ENCODE results near the gene TSC1.
A peak's percentile ranks its signal among the peaks of the same experiment; 100 is the strongest.

The TSC1 gene

GRCh38 chr9:132877824-132878694, 66.4 kb downstream of the TSC1 start, which contains the start of gene AK8 (continued):
- TF ChIP-seq ZNF488 (tag by site-specific recombination; IDR thresholded peaks at IDR 0.05) (no peak), EGR2 (tag by site-specific recombination; IDR thresholded peaks at IDR 0.05; ENCODE audit: low read depth) (no peak), ZNF549 (tag by site-specific recombination; IDR thresholded peaks at IDR 0.05) (no peak), ZNF704 (tag by site-specific recombination; IDR thresholded peaks at IDR 0.05) (no peak), ZNF585B (tag by site-specific recombination; IDR thresholded peaks at IDR 0.05) (no peak), YY2 (tag by site-specific recombination; IDR thresholded peaks at IDR 0.05) (peak; percentile 58), ZNF791 (tag by site-specific recombination; IDR thresholded peaks at IDR 0.05) (no peak), REPIN1 (tag by site-specific recombination; IDR thresholded peaks at IDR 0.05; ENCODE audit: low read depth) (no peak), ZBTB11 (tag by site-specific recombination; conservative IDR thresholded peaks at IDR 0.05; ENCODE audit: low read depth) (0 out of 2 replicates have a peak, but pooled peaks have one; percentile 10), ZNF48 (tag by site-specific recombination; IDR thresholded peaks at IDR 0.05) (no peak), GLIS2 (tag by site-specific recombination; IDR thresholded peaks at IDR 0.05) (peak; percentile 76), ZBTB10 (tag by site-specific recombination; IDR thresholded peaks at IDR 0.05) (0 out of 2 replicates have a peak, but pooled peaks have one; percentile 18), ZBTB48 (tag by site-specific recombination; IDR thresholded peaks at IDR 0.05) (peak; percentile 31; the same call in 1 of the 2 replicates), IKZF3 (tag by site-specific recombination; IDR thresholded peaks at IDR 0.05) (no peak; the same call in 1 of the 2 replicates), ZNF138 (tag by site-specific recombination; IDR thresholded peaks at IDR 0.05; ENCODE audit: borderline replicate concordance) (no peak), KLF10 (tag by site-specific recombination; IDR thresholded peaks at IDR 0.05) (peak; percentile 77; the same call in 1 of the 2 replicates), ZFP3 (tag by site-specific recombination; IDR thresholded peaks at IDR 0.05; ENCODE audit: low read depth) (no peak), ZSCAN18 (tag by site-specific recombination; IDR thresholded peaks at IDR 0.05) (no peak), ZNF792 (tag by site-specific recombination; IDR thresholded peaks at IDR 0.05) (no peak), KLF9 (tag by site-specific recombination; IDR thresholded peaks at IDR 0.05; ENCODE audit: low read depth) (peak; percentile 59), ZNF501 (tag by site-specific recombination; IDR thresholded peaks at IDR 0.05) (no peak), ZBTB44 (tag by site-specific recombination; IDR thresholded peaks at IDR 0.05) (0 out of 2 replicates have a peak, but pooled peaks have one; percentile 46), ZNF423 (tag by site-specific recombination; IDR thresholded peaks at IDR 0.05) (no peak), ZNF624 (tag by site-specific recombination; IDR thresholded peaks at IDR 0.05) (no peak)
- TF ChIP-seq, protein P1, sequence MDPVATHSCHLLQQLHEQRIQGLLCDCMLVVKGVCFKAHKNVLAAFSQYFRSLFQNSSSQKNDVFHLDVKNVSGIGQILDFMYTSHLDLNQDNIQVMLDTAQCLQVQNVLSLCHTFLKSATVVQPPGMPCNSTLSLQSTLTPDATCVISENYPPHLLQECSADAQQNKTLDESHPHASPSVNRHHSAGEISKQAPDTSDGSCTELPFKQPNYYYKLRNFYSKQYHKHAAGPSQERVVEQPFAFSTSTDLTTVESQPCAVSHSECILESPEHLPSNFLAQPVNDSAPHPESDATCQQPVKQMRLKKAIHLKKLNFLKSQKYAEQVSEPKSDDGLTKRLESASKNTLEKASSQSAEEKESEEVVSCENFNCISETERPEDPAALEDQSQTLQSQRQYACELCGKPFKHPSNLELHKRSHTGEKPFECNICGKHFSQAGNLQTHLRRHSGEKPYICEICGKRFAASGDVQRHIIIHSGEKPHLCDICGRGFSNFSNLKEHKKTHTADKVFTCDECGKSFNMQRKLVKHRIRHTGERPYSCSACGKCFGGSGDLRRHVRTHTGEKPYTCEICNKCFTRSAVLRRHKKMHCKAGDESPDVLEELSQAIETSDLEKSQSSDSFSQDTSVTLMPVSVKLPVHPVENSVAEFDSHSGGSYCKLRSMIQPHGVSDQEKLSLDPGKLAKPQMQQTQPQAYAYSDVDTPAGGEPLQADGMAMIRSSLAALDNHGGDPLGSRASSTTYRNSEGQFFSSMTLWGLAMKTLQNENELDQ (tag by site-specific recombination; IDR thresholded peaks at IDR 0.05; ENCODE audit: low read depth) = no peak
